GM12892 (cell line): ENCODE results near the gene PRKAG2.

Source experiments
- POLR2A ChIP-seq: IDR thresholded peaks from 2 replicates; pipeline ENCODE4 v1.6.1; 2011; ENCODE audit warnings: low read depth, low read length, control low read depth
- POLR2AphosphoS5 ChIP-seq: IDR thresholded peaks from 2 replicates; pipeline ENCODE4 v1.6.1; 2011; ENCODE audit warnings: low read depth, low read length, control low read depth
- TAF1 ChIP-seq: IDR thresholded peaks from 2 replicates; pipeline ENCODE4 v1.6.1; 2011; ENCODE audit warnings: low read depth, mild to moderate bottlenecking, control low read depth, low read length, borderline replicate concordance

DNA sequence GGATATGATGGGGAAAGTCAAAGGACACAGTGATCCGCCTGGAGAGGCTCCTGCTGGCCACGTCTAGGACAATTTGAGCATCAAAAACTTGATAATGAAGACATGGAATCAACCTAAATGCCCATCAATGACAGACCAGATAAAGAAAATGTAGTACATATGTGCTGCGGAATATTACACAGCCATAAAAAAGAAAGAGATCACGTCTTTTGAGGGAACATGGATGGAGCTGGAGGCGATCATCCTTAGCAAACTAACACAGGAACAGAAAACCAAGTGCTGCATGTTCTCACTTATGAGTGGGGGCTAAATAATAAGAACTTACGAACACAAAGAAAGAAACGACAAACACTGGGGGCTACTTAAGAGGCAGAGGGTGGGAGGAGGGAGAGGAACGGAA is 124.9 kb downstream of the PRKAG2 start:
- no peak for TF ChIP-seq POLR2A
- no peak for TF ChIP-seq POLR2AphosphoS5
- TF ChIP-seq TAF1, result no peak
